22Rv1 (cell line): ENCODE results near the gene DTNA.

Experiments
- H3K27ac ChIP-seq: fragments of 450-650 bp; 2 replicates; pipeline ENCODE4 v1.5.1; 2017
- ZFX ChIP-seq: fragments of 450-650 bp; IDR thresholded peaks from 2 replicates; pipeline ENCODE4 v1.6.1; 2017; ENCODE audit warnings: antibody characterized with exemption, borderline replicate concordance
- TF ChIP-seq, protein P1 (sequence below): fragments of 450-650 bp; IDR thresholded peaks from 2 replicates; pipeline ENCODE4 v1.5.1; 2017; ENCODE audit warnings: mild to moderate bottlenecking

Gene DTNA

DNA sequence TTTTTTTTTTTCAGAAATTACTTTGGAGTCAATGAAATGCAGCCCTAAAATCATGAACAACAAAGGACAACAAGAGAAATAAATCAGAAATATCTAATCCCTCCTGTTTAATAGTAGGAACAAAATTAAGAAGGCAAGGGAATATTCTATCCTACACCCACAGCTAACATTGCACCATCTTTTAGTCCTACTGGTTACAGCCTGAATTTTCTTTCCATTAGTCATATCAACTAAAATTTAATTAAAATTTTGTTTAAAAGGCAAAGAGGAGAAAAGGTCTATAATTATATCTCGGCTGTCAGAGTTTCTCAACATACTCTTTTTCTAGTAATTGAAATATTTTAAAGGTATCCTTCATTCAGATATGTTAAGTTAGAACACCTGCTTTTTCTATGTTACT is 61.9 kb downstream of the DTNA start:
- no peak for TF ChIP-seq ZFX
- TF ChIP-seq, protein P1, sequence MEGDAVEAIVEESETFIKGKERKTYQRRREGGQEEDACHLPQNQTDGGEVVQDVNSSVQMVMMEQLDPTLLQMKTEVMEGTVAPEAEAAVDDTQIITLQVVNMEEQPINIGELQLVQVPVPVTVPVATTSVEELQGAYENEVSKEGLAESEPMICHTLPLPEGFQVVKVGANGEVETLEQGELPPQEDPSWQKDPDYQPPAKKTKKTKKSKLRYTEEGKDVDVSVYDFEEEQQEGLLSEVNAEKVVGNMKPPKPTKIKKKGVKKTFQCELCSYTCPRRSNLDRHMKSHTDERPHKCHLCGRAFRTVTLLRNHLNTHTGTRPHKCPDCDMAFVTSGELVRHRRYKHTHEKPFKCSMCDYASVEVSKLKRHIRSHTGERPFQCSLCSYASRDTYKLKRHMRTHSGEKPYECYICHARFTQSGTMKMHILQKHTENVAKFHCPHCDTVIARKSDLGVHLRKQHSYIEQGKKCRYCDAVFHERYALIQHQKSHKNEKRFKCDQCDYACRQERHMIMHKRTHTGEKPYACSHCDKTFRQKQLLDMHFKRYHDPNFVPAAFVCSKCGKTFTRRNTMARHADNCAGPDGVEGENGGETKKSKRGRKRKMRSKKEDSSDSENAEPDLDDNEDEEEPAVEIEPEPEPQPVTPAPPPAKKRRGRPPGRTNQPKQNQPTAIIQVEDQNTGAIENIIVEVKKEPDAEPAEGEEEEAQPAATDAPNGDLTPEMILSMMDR: no peak
- H3K27ac ChIP-seq: no peak overlapping the region

GRCh38 chr18:34772887-34773286 is 62.8 kb downstream of the DTNA start:
- TF ChIP-seq, protein P1: no peak
- no peak for TF ChIP-seq ZFX
- H3K27ac ChIP-seq: no peak overlapping the region

- H3K27ac ChIP-seq: no peak overlapping the region
- TF ChIP-seq, protein P1: no peak
- TF ChIP-seq ZFX: no peak
Observed at GRCh38 chr18:34773378-34773777, 63.3 kb downstream of the DTNA start.

- no peak for TF ChIP-seq ZFX
- TF ChIP-seq, protein P1: no peak
- H3K27ac ChIP-seq: no peak overlapping the region
Observed at GRCh38 chr18:34773961-34774766, 64.1 kb downstream of the DTNA start.

GRCh38 chr18:34775461-34775860 is 65.4 kb downstream of the DTNA start:
- H3K27ac ChIP-seq: no peak overlapping the region
- no peak for TF ChIP-seq ZFX

- no peak for TF ChIP-seq ZFX
- TF ChIP-seq, protein P1: no peak
Observed at GRCh38 chr18:34779112-34779511, 69.0 kb downstream of the DTNA start.

GRCh38 chr18:34780856-34781255 is 70.8 kb downstream of the DTNA start:
- TF ChIP-seq ZFX: no peak
- no peak overlapping the region for H3K27ac ChIP-seq

More at GRCh38 chr18:34779112-34779511, 69.0 kb downstream of the DTNA start:
- no peak overlapping the region for H3K27ac ChIP-seq

- H3K27ac ChIP-seq: no peak overlapping the region
- TF ChIP-seq ZFX: no peak
- TF ChIP-seq, protein P1: no peak
Observed at GRCh38 chr18:34783501-34783900, 73.4 kb downstream of the DTNA start.
